GM23338 (cell line): ENCODE data around the gene LMX1B. TPM values are rescaled to one million over a fixed set of nuclear protein-coding genes. Genes with fewer than 3 reads are reported as not detected.

ENCODE experiments used
- ATAC-seq: fragments of 200-7000 bp; cut with Tn5 transposase; 3 replicates; pipeline ENCODE4 v1.9.1; 2020
- DNase-seq: peaks from one replicate; pipeline ENCODE4 v3.0.0-alpha.2; 2015; ENCODE audit warnings: low spot score
- H2AFZ ChIP-seq: fragments of 200-600 bp; sonication (generic); 2 replicates; pipeline ENCODE4 v1.8.0; 2016; ENCODE audit warnings: antibody characterized with exemption, mild to moderate bottlenecking, moderate library complexity
- H3F3A ChIP-seq: fragments of 200-600 bp; sonication (generic); replicated peaks from 2 replicates; pipeline ENCODE4 v1.8.0; 2017; ENCODE audit warnings: antibody characterized with exemption, mixed run types, low read depth
- H3K27ac ChIP-seq: fragments of 200-600 bp; sonication (generic); 2 replicates; pipeline ENCODE4 v1.6.1; 2016; ENCODE audit warnings: low read depth
- H3K27me3 ChIP-seq: fragments of 200-600 bp; sonication (generic); 2 replicates; pipeline ENCODE4 v1.8.0; 2016; ENCODE audit warnings: mild to moderate bottlenecking, mixed run types, moderate library complexity; ENCODE audit not compliant: insufficient read depth
- H3K36me3 ChIP-seq: fragments of 200-600 bp; sonication (generic); 2 replicates; pipeline ENCODE4 v1.8.0; 2016; ENCODE audit warnings: mild to moderate bottlenecking; ENCODE audit not compliant: insufficient read depth
- H3K4me1 ChIP-seq: fragments of 200-600 bp; sonication (generic); 2 replicates; pipeline ENCODE4 v1.8.0; 2016; ENCODE audit warnings: mild to moderate bottlenecking, moderate library complexity; ENCODE audit not compliant: insufficient read depth
- H3K4me2 ChIP-seq: fragments of 200-600 bp; sonication (generic); 2 replicates; pipeline ENCODE4 v1.7.1; 2017; ENCODE audit warnings: mixed run types
- H3K4me3 ChIP-seq: fragments of 200-600 bp; sonication (generic); 2 replicates; pipeline ENCODE4 v1.6.1; 2016; ENCODE audit warnings: mixed run types
- H3K79me2 ChIP-seq: fragments of 200-600 bp; sonication (generic); replicated peaks from 2 replicates; pipeline ENCODE4 v1.8.0; 2017; ENCODE audit warnings: mild to moderate bottlenecking; ENCODE audit not compliant: insufficient read depth
- H3K9me2 ChIP-seq: fragments of 200-600 bp; sonication (generic); 2 replicates; pipeline ENCODE4 v1.8.0; 2017; ENCODE audit not compliant: insufficient read depth
- H4K20me1 ChIP-seq: fragments of 200-600 bp; sonication (generic); replicated peaks from 2 replicates; pipeline ENCODE4 v1.8.0; 2017; ENCODE audit warnings: mild to moderate bottlenecking; ENCODE audit not compliant: insufficient read depth
- H3K27ac Mint-ChIP-seq: 2 replicates; pipeline ENCODE4 v1.8.0; 2020; ENCODE audit warnings: inconsistent platforms, mild to moderate bottlenecking, moderate library complexity, mixed read lengths
- H3K27me3 Mint-ChIP-seq: 3 replicates; pipeline ENCODE4 v1.8.0; 2022; ENCODE audit warnings: low read depth, mild to moderate bottlenecking, moderate library complexity, mixed read lengths, inconsistent platforms; ENCODE audit not compliant: insufficient read depth, poor library complexity
- H3K36me3 Mint-ChIP-seq: 3 replicates; pipeline ENCODE4 v1.8.0; 2021; ENCODE audit warnings: low read depth, mild to moderate bottlenecking, inconsistent platforms, moderate library complexity, mixed read lengths
- H3K4me1 Mint-ChIP-seq: 3 replicates; pipeline ENCODE4 v1.8.0; 2020; ENCODE audit warnings: mild to moderate bottlenecking, inconsistent platforms, mixed read lengths
- H3K4me3 Mint-ChIP-seq: 3 replicates; pipeline ENCODE4 v1.8.0; 2021; ENCODE audit warnings: moderate library complexity, mild to moderate bottlenecking, inconsistent platforms, mixed read lengths
- H3K9me3 Mint-ChIP-seq: 3 replicates; pipeline ENCODE4 v1.8.0; 2020; ENCODE audit warnings: moderate library complexity, mild to moderate bottlenecking, inconsistent platforms, mixed read lengths
- CREB1 ChIP-seq: fragments of 250-450 bp; sonication (Bioruptor Pico); IDR thresholded peaks from 2 replicates; pipeline ENCODE4 v1.5.0; 2020; ENCODE audit warnings: low read depth, mild to moderate bottlenecking, moderate library complexity
- EZH2 ChIP-seq: fragments of 200-600 bp; sonication (generic); IDR thresholded peaks from one replicate; pipeline ENCODE4 v1.8.0; 2017; ENCODE audit warnings: antibody characterized with exemption, mild to moderate bottlenecking, low read depth; ENCODE audit not compliant: unreplicated experiment
- JUNB ChIP-seq: IDR thresholded peaks from one replicate; pipeline ENCODE4 v1.6.1; 2016; ENCODE audit warnings: antibody characterized with exemption; ENCODE audit not compliant: unreplicated experiment
- NANOG ChIP-seq: IDR thresholded peaks from 2 replicates; pipeline ENCODE4 v1.6.1; 2016; ENCODE audit warnings: antibody characterized with exemption, borderline replicate concordance
- POLR2AphosphoS5 ChIP-seq: IDR thresholded peaks from 2 replicates; pipeline ENCODE4 v1.6.1; 2016; ENCODE audit warnings: antibody characterized with exemption, low read depth
- STAT1 ChIP-seq: IDR thresholded peaks from one replicate; pipeline ENCODE4 v1.6.1; 2016; ENCODE audit warnings: antibody characterized with exemption; ENCODE audit not compliant: unreplicated experiment
- ZNF114 ChIP-seq: fragments of 250-450 bp; sonication (Bioruptor Pico); IDR thresholded peaks from 2 replicates; pipeline ENCODE4 v1.5.0; 2020; ENCODE audit warnings: mild to moderate bottlenecking, moderate library complexity
- ZNF331 ChIP-seq: fragments of 250-450 bp; sonication (Bioruptor Pico); IDR thresholded peaks from 2 replicates; pipeline ENCODE4 v1.5.0; 2020; ENCODE audit warnings: low read depth, mild to moderate bottlenecking, moderate library complexity
- polyA plus RNA-seq: library from polyadenylated mRNA; unstranded; fragments of >200 nt; fragmentation: Nextera tagmentation; extraction: Ambion mirVana; gene quantifications from 2 replicates; pipeline ENCODE4 v1.2.1, GENCODE V29; 2016
- total RNA-seq: library from RNA; depleted of rRNA; stranded (reverse); fragments of >200 nt; shearing (Covaris generic); gene quantifications from 2 replicates; pipeline ENCODE4 v1.2.3, GENCODE V29; 2014
- TF ChIP-seq, protein P1 (sequence below): IDR thresholded peaks from 2 replicates; pipeline ENCODE4 v1.6.1; 2016; ENCODE audit warnings: antibody characterized with exemption
- TF ChIP-seq, protein P2 (sequence below), 2 experiments: fragments of 200-600 bp in 1 of 2; sonication (generic) in 1 of 2; conservative IDR thresholded peaks; 2 replicates each; pipeline versions ENCODE4 v1.5.1 to v1.6.1; 2016 to 2017; ENCODE audit warnings: antibody characterized with exemption in 2 of 2, low read depth in 2 of 2, mild to moderate bottlenecking in 2 of 2, moderate library complexity in 1 of 2
- TF ChIP-seq, protein P3 (sequence below): IDR thresholded peaks from one replicate; pipeline ENCODE4 v1.6.1; 2018; ENCODE audit warnings: antibody characterized with exemption; ENCODE audit not compliant: unreplicated experiment

The LMX1B gene
- total and polyA plus RNA-seq, 2 experiments from 2014 or later = 0.08 to 0.21 TPM

DNA sequence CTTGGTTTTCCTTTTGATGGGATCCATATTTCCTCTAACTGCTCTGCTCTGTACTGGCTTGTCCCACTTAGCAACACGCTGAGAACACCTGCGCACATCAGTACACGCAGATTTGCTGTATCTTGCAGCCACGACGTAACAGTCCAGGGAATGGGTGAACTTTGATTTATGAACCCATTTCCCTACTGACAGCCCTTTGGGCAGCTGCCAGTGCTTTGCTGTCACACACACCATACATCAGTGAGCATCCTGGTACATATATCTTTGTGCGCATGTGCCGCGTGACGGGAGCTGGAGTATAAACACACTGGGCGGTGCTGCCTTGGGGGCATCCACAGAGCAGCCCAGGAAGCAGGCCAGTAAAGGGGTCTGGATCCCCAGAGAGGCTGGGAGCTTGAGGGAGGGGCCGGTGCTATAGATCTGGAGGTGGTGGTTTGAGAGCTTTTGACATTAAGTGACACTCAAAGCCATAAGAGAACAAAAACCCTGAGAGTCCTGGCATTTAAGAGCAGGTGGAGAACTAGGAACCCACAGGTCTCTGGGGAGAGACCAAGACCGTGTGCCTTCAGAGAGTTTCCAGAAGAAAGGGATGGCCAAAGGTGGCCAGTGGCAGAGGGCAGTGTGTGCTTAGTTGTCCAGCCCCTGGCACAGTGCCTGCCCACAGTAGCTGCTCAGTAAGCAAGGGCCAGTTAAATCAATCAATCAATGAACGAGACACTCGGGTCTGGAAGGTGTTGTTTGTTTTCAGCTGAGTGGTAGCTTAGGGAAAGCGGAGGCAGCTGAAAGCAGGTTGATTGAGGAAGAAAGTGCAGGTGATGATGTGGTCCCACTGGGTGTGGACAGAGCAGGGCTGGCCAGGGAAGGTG lies 53.7 kb downstream of the LMX1B start:
- no peaks in the 10 kb centered on the region for H3K36me3 ChIP-seq
- no peak for ATAC-seq

DNA sequence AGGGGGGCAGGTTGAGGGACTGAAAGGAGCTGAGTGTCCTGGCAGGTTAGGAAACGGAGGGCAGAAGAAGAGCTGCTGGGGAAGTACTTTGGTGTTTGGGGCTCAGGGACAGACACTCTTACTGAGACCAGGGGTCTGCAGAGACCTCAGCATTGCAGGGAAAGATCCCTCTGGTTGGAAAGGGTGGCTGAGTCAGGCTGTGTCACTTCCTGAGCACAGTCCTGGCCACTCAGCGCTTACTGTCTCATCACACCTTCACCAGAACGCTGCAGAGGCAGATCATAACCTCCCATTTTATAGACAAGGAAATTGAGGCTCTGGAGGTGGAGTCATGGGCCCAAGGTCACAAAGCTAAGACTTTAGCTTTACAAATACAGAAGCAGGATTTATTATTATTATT lies 54.3 kb downstream of the LMX1B start:
- H4K20me1 ChIP-seq = no peaks in the 10 kb centered on the region
- Mint-ChIP-seq H3K27ac (no peak overlapping the region), H3K9me3 (no peaks in the 10 kb centered on the region), H3K27me3 (peaks cover 27% of the 10 kb centered on the region), H3K4me1 (peaks cover 36% of the 10 kb centered on the region), H3K36me3 (no peaks in the 10 kb centered on the region), H3K4me3 (no peak overlapping the region)
- H3K4me3 ChIP-seq = no peak overlapping the region
- H3K9me2 ChIP-seq = no peaks in the 10 kb centered on the region
- H3K4me2 ChIP-seq = no peak overlapping the region
- H3K4me1 ChIP-seq = peaks cover 56% of the 10 kb centered on the region
- H2AFZ ChIP-seq = no peak overlapping the region
- no peaks in the 10 kb centered on the region for H3K79me2 ChIP-seq
- no peak for DNase-seq
- H3F3A ChIP-seq = peaks cover 9% of the 10 kb centered on the region; the same call in 1 of the 2 replicates
- peaks cover 22% of the 10 kb centered on the region for H3K27me3 ChIP-seq
- H3K27ac ChIP-seq = no peak overlapping the region
- no peaks in the 10 kb centered on the region for H3K36me3 ChIP-seq
- ATAC-seq = no peak
- TF ChIP-seq POLR2AphosphoS5 (no peak), STAT1 (no peak), EZH2 (no peak), ZNF331 (CRISPR knock-in tag) (no peak), JUNB (no peak), NANOG (no peak), CREB1 (CRISPR knock-in tag) (no peak), ZNF114 (CRISPR knock-in tag) (no peak)
- TF ChIP-seq, protein P1, sequence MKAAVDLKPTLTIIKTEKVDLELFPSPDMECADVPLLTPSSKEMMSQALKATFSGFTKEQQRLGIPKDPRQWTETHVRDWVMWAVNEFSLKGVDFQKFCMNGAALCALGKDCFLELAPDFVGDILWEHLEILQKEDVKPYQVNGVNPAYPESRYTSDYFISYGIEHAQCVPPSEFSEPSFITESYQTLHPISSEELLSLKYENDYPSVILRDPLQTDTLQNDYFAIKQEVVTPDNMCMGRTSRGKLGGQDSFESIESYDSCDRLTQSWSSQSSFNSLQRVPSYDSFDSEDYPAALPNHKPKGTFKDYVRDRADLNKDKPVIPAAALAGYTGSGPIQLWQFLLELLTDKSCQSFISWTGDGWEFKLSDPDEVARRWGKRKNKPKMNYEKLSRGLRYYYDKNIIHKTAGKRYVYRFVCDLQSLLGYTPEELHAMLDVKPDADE = no peak
- TF ChIP-seq, protein P2, sequence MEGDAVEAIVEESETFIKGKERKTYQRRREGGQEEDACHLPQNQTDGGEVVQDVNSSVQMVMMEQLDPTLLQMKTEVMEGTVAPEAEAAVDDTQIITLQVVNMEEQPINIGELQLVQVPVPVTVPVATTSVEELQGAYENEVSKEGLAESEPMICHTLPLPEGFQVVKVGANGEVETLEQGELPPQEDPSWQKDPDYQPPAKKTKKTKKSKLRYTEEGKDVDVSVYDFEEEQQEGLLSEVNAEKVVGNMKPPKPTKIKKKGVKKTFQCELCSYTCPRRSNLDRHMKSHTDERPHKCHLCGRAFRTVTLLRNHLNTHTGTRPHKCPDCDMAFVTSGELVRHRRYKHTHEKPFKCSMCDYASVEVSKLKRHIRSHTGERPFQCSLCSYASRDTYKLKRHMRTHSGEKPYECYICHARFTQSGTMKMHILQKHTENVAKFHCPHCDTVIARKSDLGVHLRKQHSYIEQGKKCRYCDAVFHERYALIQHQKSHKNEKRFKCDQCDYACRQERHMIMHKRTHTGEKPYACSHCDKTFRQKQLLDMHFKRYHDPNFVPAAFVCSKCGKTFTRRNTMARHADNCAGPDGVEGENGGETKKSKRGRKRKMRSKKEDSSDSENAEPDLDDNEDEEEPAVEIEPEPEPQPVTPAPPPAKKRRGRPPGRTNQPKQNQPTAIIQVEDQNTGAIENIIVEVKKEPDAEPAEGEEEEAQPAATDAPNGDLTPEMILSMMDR (conservative IDR thresholded peaks at IDR 0.05; ENCODE audit: low read depth in 2 of 2) = no peak
- TF ChIP-seq, protein P3, sequence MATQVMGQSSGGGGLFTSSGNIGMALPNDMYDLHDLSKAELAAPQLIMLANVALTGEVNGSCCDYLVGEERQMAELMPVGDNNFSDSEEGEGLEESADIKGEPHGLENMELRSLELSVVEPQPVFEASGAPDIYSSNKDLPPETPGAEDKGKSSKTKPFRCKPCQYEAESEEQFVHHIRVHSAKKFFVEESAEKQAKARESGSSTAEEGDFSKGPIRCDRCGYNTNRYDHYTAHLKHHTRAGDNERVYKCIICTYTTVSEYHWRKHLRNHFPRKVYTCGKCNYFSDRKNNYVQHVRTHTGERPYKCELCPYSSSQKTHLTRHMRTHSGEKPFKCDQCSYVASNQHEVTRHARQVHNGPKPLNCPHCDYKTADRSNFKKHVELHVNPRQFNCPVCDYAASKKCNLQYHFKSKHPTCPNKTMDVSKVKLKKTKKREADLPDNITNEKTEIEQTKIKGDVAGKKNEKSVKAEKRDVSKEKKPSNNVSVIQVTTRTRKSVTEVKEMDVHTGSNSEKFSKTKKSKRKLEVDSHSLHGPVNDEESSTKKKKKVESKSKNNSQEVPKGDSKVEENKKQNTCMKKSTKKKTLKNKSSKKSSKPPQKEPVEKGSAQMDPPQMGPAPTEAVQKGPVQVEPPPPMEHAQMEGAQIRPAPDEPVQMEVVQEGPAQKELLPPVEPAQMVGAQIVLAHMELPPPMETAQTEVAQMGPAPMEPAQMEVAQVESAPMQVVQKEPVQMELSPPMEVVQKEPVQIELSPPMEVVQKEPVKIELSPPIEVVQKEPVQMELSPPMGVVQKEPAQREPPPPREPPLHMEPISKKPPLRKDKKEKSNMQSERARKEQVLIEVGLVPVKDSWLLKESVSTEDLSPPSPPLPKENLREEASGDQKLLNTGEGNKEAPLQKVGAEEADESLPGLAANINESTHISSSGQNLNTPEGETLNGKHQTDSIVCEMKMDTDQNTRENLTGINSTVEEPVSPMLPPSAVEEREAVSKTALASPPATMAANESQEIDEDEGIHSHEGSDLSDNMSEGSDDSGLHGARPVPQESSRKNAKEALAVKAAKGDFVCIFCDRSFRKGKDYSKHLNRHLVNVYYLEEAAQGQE = no peak

More for the DNA sequence above, 53.7 kb downstream of the LMX1B start:
- Histone ChIP-seq H3F3A (peaks cover 10% of the 10 kb centered on the region; the same call in 1 of the 2 replicates), H4K20me1 (no peaks in the 10 kb centered on the region), H3K27me3 (peaks cover 16% of the 10 kb centered on the region; the same call in 1 of the 2 replicates), H3K4me2 (no peak overlapping the region), H3K4me3 (no peak overlapping the region), H3K79me2 (no peaks in the 10 kb centered on the region), H2AFZ (no peak overlapping the region), H3K4me1 (peaks cover 49% of the 10 kb centered on the region), H3K9me2 (no peaks in the 10 kb centered on the region), H3K27ac (no peak overlapping the region)
- no peak for TF ChIP-seq ZNF331 (CRISPR knock-in tag)
- H3K36me3 Mint-ChIP-seq = no peaks in the 10 kb centered on the region
- H3K4me3 Mint-ChIP-seq = no peak overlapping the region
- H3K27me3 Mint-ChIP-seq = peaks cover 28% of the 10 kb centered on the region
- H3K9me3 Mint-ChIP-seq = no peaks in the 10 kb centered on the region
- no peak overlapping the region for H3K27ac Mint-ChIP-seq
- no peak for DNase-seq
- peaks cover 35% of the 10 kb centered on the region for H3K4me1 Mint-ChIP-seq
